HG02884 (cell line): ENCODE results near the gene TPGS1.
"Not testable (repeated sequence)": the region's sequence is repeated elsewhere in the genome, so short reads cannot be mapped to it uniquely, and the experiment has no call there.

Experiments used
- ATAC-seq: cut with Tn5 transposase; IDR thresholded peaks from one replicate; pipeline ENCODE4 v1.9.1; 2021; ENCODE audit warnings: mild to moderate bottlenecking, moderate library complexity; ENCODE audit not compliant: unreplicated experiment

The TPGS1 gene

GRCh38 chr19:474126-475078, 32.9 kb upstream of the TPGS1 start:
- ATAC-seq: no peak

DNA sequence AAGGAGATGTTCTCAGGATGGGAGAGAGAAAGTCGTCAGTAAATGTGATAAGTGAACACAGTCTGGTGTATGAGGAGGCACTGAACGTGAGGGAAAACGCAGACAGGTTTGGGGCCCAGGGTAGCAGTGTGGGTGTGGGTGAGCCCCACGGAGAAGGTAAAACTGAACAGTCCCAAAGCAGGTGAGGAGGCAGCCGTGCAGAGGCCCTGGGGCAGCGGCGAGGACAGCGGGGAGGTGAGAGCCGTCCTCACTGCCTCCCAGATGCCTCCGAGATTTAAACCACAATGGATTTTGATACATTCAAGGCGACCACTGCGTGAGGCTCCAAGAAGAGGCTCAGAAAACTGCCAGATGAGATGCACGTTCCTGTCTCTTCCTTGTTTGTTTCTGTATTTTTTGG, 31.9 kb upstream of the TPGS1 start:
- ATAC-seq: no peak

- no peak for ATAC-seq
Observed at GRCh38 chr19:478236-478903, 28.9 kb upstream of the TPGS1 start.

- ATAC-seq: no peak
Observed at GRCh38 chr19:478976-479375, 28.3 kb upstream of the TPGS1 start.

DNA sequence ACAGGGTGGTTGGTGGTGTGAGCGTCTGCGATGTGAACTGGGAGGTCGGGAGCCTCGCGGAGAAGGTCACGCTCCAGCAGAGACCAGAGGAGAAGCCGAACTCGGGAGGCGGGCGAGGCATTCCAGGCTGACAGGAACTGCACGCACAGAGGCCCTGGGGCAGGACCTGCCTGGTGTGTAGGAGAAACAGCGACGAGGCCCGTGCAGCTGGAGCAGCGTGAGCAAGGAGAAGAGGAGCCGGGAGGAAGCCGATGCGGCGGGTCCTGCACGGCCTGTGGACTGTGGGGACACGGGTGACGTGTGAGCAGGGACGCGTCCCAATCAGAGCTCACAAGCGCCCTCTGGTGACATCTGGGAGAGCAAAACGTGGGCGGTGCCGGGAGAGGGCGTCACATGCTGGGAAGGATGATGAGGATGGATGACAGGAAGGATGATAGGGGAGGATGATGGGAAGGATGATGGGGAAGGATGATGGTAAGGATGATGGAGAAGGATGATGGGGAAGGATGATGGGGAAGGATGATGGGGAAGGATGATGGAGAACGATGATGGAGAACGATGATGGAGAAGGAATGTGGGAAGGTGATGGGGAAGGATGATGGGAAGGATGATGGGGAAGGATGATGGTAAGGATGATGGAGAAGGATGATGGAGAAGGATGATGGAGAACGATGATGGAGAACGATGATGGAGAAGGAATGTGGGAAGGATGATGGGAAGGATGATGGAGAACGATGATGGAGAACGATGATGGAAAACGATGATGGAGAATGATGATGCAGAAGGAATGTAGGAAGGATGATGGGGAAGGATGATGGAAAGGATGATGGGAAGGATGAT, 27.1 kb upstream of the TPGS1 start:
- ATAC-seq: no peak

- not testable (repeated sequence) for ATAC-seq
Observed at GRCh38 chr19:481100-481499, 26.2 kb upstream of the TPGS1 start.

GRCh38 chr19:482186-483041, 24.9 kb upstream of the TPGS1 start:
- no peak for ATAC-seq

- no peak for ATAC-seq
Observed at GRCh38 chr19:483332-484072, 23.8 kb upstream of the TPGS1 start.

DNA sequence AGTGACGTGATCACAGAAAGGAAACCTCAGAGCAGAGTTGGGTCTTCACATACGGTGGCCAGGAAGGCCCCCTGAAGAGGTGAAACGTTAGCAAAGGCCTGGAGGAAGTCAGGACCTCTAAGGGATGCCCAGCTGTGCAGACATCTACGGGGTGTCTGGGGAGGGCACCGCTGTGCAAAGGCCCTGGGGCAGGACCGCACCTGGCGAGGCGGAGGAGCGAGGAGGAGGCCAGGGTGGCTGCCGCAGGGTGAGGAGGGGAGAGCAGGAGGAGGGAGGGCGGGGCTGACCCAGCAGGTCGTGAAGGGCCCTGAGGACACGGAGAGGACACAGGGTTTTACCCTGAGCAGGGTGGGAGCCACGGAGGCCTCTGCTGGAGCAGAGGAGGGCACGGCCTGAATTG, 22.8 kb upstream of the TPGS1 start:
- no peak for ATAC-seq

DNA sequence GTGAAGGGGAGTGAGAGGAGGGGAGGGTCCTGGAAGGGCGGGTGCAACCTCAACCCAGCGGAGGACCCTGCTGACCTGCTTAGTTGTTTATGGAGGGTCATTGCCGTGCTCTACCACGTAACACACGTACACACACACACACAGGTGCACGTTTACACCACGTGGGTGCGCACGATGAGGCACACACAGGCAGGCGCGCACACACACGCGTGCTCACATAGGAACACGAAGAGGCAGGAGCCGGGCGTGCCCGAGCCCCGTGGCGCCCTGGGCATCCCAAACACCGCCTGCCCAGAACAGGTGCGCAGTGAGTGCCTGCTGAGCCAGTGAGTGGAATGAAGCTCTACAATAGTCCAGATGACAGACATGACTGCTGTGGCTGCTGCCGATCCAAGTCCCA, 22.2 kb upstream of the TPGS1 start:
- no peak for ATAC-seq

DNA sequence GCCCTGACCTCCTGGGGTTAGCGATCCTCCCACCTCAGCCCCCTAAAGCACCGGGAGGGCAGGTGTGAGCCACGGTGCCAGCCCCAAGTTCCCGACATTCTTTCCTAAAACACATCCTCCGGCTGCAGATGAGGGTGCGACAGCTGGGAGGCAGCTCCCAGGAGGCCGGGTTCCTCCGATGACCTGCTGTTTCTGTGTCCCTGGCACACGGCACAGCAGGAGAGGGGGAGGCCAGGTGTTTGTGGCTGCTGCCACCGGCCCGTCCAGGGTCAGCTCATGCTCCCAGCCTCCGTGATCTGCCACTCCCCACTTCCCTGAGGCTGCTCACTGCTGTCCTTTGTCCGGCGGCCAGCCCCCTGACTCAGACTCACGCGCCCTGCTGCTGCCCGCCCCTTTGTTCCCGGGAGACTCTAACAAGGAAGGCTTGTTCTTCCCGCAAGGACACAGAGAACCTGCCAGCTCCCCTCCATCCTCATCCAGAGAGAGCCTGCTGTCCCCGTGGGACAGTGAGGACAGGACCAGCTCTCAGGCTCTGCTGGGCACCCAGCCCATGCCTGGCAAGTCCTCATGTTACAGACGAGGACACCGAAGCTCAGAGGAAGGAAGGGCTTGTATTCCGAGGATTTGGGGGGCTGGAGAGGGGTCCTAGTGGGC, 21.6 kb upstream of the TPGS1 start:
- no peak for ATAC-seq

DNA sequence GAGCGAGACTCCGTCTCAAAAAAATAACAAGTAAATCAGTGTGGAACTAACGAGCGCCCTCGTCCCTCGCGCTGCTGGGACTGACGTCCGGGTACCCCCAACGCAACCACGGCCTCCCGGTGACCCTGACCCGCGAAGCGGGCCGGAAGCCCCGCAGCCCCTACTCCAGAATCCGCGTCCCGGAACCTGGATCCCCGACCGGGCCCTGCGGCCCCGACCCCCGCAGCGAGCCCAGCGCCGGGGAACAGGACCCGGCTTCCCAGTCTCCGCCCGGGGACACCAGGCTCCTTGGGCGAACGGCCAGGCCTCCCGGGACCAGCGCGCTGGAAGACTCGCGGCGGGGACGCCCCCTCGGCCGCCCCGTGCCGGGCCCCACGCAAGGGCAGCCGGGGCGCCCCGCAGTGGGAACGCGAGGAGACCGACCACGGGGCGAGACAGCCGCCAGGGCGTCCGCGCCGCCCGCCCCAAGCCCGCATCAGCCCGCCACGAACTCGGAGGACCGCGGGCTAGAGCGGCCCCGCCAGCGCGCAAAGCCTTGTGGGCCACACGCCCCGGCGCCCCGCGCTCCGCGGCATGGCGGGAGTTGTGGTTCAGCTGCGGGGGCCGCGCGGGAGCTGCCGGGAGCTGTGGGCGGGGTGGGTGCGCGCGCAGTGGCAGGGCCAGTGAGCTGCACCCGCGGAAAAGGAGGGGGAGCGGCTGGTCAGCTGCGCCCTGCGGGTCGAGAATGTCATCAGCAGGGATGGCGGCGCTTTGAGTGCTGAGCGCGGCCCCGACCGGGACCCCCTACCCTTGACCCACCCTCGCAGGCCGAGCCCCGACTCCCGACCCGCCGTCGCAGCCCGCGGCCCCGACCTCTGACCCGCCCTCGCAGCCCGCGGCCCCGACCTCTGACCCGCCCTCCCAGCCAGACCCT, 18.5 kb upstream of the TPGS1 start:
- peak; percentile 47 for ATAC-seq

GRCh38 chr19:489418-490196, 17.7 kb upstream of the TPGS1 start:
- ATAC-seq: no peak

GRCh38 chr19:491146-491741, 16.1 kb upstream of the TPGS1 start:
- ATAC-seq: no peak

GRCh38 chr19:492091-492531, 15.2 kb upstream of the TPGS1 start:
- ATAC-seq: no peak

DNA sequence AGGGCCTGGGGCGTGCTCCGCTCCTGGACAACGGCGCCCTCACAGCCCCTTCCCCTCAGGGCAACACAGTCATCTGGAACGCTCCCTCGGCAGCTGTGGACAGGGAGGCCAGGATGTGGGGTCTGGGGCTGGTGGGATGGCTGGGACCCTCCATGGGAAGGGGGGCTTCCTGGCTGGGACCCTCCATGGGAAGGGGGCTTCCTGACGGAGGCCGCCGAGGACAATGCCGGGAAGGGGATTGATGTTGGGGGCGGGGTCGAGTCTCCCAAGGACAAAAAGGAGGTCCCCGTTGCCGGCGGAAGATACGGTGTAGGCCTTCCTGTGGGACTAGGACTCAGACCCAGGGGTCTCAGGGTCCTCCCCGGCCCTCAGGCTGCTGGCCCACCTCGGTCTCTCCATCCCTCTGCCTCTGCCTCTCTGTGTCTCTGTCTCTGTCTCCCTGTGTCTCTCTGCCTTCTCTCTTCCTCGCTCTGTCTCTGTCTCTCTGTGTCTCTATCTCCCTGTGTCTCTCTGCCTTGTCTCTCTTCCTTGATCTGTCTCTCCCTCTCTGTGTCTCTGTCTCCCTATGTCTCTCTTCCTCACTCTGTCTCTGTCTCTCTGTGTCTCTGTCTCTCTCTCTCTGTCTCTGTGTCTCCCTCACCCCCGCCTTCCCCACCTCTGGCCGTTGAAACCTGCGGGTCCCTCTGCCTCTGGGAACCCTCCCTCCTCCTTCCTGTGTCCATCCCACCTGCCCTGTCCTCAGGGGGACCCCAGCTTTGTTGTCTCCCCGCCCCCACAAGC, 13.7 kb upstream of the TPGS1 start:
- no peak for ATAC-seq
